Fibroblast of lung (primary cell): Measurements from ENCODE around the gene ELMO1. TPM values are rescaled to one million over a fixed set of nuclear protein-coding genes. Genes with fewer than 3 reads are reported as not detected.
A peak's percentile ranks its signal among the peaks of the same experiment; 100 is the strongest.
"Not testable (repeated sequence)": the region's sequence is repeated elsewhere in the genome, so short reads cannot be mapped to it uniquely, and the experiment has no call there.

Experiments used
- DNase-seq, 2 donors: peaks; one replicate each; pipeline versions ENCODE4 v3.0.0 to v3.0.0-alpha.2; 2010; ENCODE audit warnings: low read depth in 2 of 2
- H2AFZ ChIP-seq: 2 replicates; pipeline ENCODE4 v1.5.1; 2012; ENCODE audit warnings: low read length, control low read depth, inconsistent platforms
- H3K27ac ChIP-seq: 2 replicates; pipeline ENCODE4 v1.5.1; 2011; ENCODE audit warnings: low read length, control low read depth; ENCODE audit not compliant: insufficient read depth
- H3K27me3 ChIP-seq: 2 replicates; pipeline ENCODE4 v1.5.1; 2011; ENCODE audit warnings: mild to moderate bottlenecking, low read length; ENCODE audit not compliant: control insufficient read depth, insufficient read depth
- H3K36me3 ChIP-seq: 2 replicates; pipeline ENCODE4 v1.5.1; 2011; ENCODE audit warnings: low read length; ENCODE audit not compliant: control insufficient read depth, insufficient read depth
- H3K4me1 ChIP-seq: 2 replicates; pipeline ENCODE4 v1.5.1; 2011; ENCODE audit warnings: low read length; ENCODE audit not compliant: control insufficient read depth, insufficient read depth; ENCODE audit errors: extremely low read depth
- H3K4me2 ChIP-seq: 2 replicates; pipeline ENCODE4 v1.5.1; 2011; ENCODE audit warnings: low read length, control low read depth; ENCODE audit not compliant: insufficient read depth; ENCODE audit errors: extremely low read depth
- H3K4me3 ChIP-seq, 4 experiments: fragments of 200-600 bp in 1 of 4; sonication (generic) in 1 of 4; replicated peaks in 1 of 4; 2 replicates each; pipeline ENCODE4 v1.5.1; 2011 to 2016; ENCODE audit warnings: low read length in 4 of 4, low read depth in 3 of 4, mild to moderate bottlenecking in 3 of 4, control low read depth in 2 of 4, inconsistent platforms in 1 of 4, mixed read lengths in 1 of 4; ENCODE audit not compliant: insufficient read depth in 1 of 4; ENCODE audit errors: control extremely low read depth in 1 of 4
- H3K79me2 ChIP-seq: 2 replicates; pipeline ENCODE4 v1.5.1; 2012; ENCODE audit warnings: mild to moderate bottlenecking, low read length, inconsistent platforms; ENCODE audit not compliant: control insufficient read depth, insufficient read depth
- H3K9ac ChIP-seq: 2 replicates; pipeline ENCODE4 v1.5.1; 2011; ENCODE audit warnings: mild to moderate bottlenecking, low read length, control low read depth; ENCODE audit not compliant: insufficient read depth
- H3K9me3 ChIP-seq: 2 replicates; pipeline ENCODE4 v1.5.1; 2012; ENCODE audit warnings: low read depth, low read length; ENCODE audit not compliant: control insufficient read depth, insufficient read depth
- H4K20me1 ChIP-seq: 2 replicates; pipeline ENCODE4 v1.5.1; 2011; ENCODE audit warnings: low read length; ENCODE audit not compliant: control insufficient read depth, insufficient read depth; ENCODE audit errors: extremely low read depth
- CTCF ChIP-seq, 2 donors: IDR thresholded peaks in 1 of 2; conservative IDR thresholded peaks in 1 of 2; 1 replicate in 1 of 2; 2 replicates in 1 of 2; pipeline ENCODE4 v1.5.1; 2011 to 2012; ENCODE audit warnings: low read length in 2 of 2, control low read depth in 1 of 2, inconsistent platforms in 1 of 2, low read depth in 1 of 2, mild to moderate bottlenecking in 1 of 2
- EZH2 ChIP-seq: IDR thresholded peaks from 2 replicates; pipeline ENCODE4 v1.5.1; 2012; ENCODE audit warnings: low read length, control low read depth, mild to moderate bottlenecking; ENCODE audit errors: missing control alignments
- polyA plus RNA-seq, 2 donors: library from polyadenylated mRNA; depleted of rRNA in 1 of 2; stranded (reverse) in 1 of 2; unstranded in 1 of 2; fragments of >200 nt; gene quantifications; 2 replicates each; pipeline ENCODE4 v1.2.1, GENCODE V29; 2011 to 2012; ENCODE audit warnings: missing spikeins in 1 of 2
- total RNA-seq: library from RNA; depleted of rRNA; stranded (reverse); fragments of >200 nt; gene quantifications from 2 replicates; pipeline ENCODE4 v1.2.1, GENCODE V29; 2014

Gene ELMO1
- total and polyA plus RNA-seq, 2 donors (not counting 1 experiment from before 2014, with no cell fraction given) = 0.50 TPM; not detected in 1

DNA sequence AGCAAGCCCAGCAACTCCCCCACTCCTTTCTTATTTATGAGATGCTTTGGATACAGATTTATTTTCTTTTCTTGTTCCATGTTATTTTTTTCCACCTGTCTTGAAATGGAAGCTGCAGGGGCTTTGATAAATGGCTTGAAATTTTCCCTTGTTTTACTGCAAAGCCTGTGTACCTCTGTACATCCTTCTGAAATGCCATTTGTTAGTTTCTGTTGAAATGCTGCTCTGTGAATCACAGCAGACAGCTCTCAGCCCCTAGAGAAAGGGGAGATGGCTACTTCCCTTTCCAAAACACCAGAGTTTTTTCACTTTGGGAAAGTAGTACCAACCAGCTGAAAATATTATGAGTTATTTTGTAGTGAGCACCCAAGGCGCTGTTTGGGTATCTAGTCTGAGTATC, 304.2 kb downstream of the ELMO1 start:
- H2AFZ ChIP-seq = no peak overlapping the region
- TF ChIP-seq EZH2 (no peak), CTCF (conservative IDR thresholded peaks at IDR 0.05 in 1 of 2, IDR thresholded peaks at IDR 0.05 in 1 of 2; ENCODE audit: low read depth in 1 of 2, low read length in 2 of 2) (no peak)
- no peak overlapping the region for H3K4me3 ChIP-seq
- H3K27ac ChIP-seq = no peak overlapping the region
- H3K27me3 ChIP-seq = no peaks in the 10 kb centered on the region
- DNase-seq = no peak
- no peak overlapping the region for H3K4me2 ChIP-seq
- H3K9me3 ChIP-seq = no peaks in the 10 kb centered on the region
- no peaks in the 10 kb centered on the region for H3K4me1 ChIP-seq
- H3K79me2 ChIP-seq = no peaks in the 10 kb centered on the region
- H3K36me3 ChIP-seq = no peaks in the 10 kb centered on the region
- H4K20me1 ChIP-seq = no peaks in the 10 kb centered on the region
- H3K9ac ChIP-seq = no peak overlapping the region

DNA sequence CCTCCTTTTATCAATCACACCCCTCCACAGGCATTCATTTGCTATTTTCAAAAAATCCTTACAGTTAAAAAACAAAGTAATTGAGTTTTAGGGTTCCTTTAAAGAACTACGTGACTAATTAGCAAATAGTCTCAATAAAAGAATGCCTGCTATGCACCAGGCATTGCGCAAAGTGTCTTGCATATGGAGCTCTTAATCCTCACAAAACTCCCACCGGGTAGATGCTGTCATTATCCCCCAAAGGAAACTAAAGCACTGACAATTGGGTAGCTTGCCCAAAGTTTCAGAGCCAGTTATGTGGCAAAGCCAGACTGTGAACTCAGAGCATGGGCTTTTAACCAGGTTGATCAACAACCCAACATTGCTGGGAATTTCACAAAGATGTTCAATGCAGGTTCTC, 305.7 kb downstream of the ELMO1 start:
- H3K9me3 ChIP-seq = no peaks in the 10 kb centered on the region
- H3K27me3 ChIP-seq = no peaks in the 10 kb centered on the region
- TF ChIP-seq CTCF (conservative IDR thresholded peaks at IDR 0.05 in 1 of 2, IDR thresholded peaks at IDR 0.05 in 1 of 2; ENCODE audit: low read depth in 1 of 2, low read length in 2 of 2) = no peak
- no peak for TF ChIP-seq EZH2
- no peaks in the 10 kb centered on the region for H3K79me2 ChIP-seq
- no peak overlapping the region for H3K4me2 ChIP-seq
- no peak overlapping the region for H3K4me3 ChIP-seq
- no peaks in the 10 kb centered on the region for H3K4me1 ChIP-seq
- no peak overlapping the region for H3K27ac ChIP-seq
- no peaks in the 10 kb centered on the region for H4K20me1 ChIP-seq
- no peak for DNase-seq
- H3K36me3 ChIP-seq = no peaks in the 10 kb centered on the region
- no peak overlapping the region for H2AFZ ChIP-seq
- no peak overlapping the region for H3K9ac ChIP-seq

DNA sequence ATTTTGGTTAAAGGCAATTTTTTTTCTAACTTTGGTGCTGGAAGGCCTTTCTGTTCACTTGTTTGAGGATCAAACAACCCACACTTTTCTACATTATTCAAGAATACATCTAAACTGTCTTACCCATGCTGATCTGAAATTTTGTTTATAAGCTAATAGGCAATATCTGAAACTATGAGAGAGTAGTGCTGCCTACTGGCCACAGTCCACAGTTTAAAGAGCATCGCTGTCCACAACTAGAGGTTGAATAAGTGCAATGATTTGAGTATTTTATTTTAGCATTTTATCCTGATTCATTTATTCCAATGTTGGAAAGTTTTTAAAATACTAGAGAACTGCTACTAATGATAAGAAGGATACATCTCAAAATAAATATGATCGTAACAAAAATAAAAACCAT, 306.9 kb downstream of the ELMO1 start:
- no peaks in the 10 kb centered on the region for H4K20me1 ChIP-seq
- H3K79me2 ChIP-seq = no peaks in the 10 kb centered on the region
- H2AFZ ChIP-seq = no peak overlapping the region
- H3K4me1 ChIP-seq = no peaks in the 10 kb centered on the region
- H3K4me2 ChIP-seq = no peak overlapping the region
- no peak overlapping the region for H3K4me3 ChIP-seq
- DNase-seq = no peak
- no peaks in the 10 kb centered on the region for H3K27me3 ChIP-seq
- no peaks in the 10 kb centered on the region for H3K9me3 ChIP-seq
- H3K9ac ChIP-seq = no peak overlapping the region
- no peak for TF ChIP-seq EZH2
- peak; percentile 15 to 31 for TF ChIP-seq CTCF (conservative IDR thresholded peaks at IDR 0.05 in 1 of 2, IDR thresholded peaks at IDR 0.05 in 1 of 2; ENCODE audit: low read depth in 1 of 2, low read length in 2 of 2)
- no peaks in the 10 kb centered on the region for H3K36me3 ChIP-seq
- H3K27ac ChIP-seq = no peak overlapping the region

GRCh38 chr7:37133902-37134301, 314.8 kb downstream of the ELMO1 start:
- not testable (repeated sequence) for H2AFZ ChIP-seq, H3K27ac ChIP-seq, H3K9me3 ChIP-seq, H4K20me1 ChIP-seq, H3K4me3 ChIP-seq, H3K27me3 ChIP-seq, H3K4me1 ChIP-seq, H3K36me3 ChIP-seq, H3K79me2 ChIP-seq, H3K4me2 ChIP-seq, H3K9ac ChIP-seq, DNase-seq
